Lower leg skin (tissue), 4 donors: ENCODE measurements around the gene TNFRSF11A. TPM values are rescaled to one million over a fixed set of nuclear protein-coding genes. Genes with fewer than 3 reads are reported as not detected.

Experiments used
- DNase-seq, 2 donors: peaks; one replicate each; pipeline ENCODE4 v3.0.0-alpha.2; 2019; ENCODE audit warnings: low spot score in 2 of 2
- H3K4me3 ChIP-seq: fragments of 200-600 bp; sonication (generic); 2 replicates; pipeline ENCODE4 v1.5.1; 2017; ENCODE audit warnings: mild to moderate bottlenecking, low read depth; ENCODE audit not compliant: poor library complexity, severe bottlenecking
- CTCF ChIP-seq, 3 donors: fragments of 450-650 bp; IDR thresholded peaks; one replicate each; pipeline ENCODE4 v1.5.1; 2016; ENCODE audit warnings: antibody characterized with exemption in 3 of 3, mild to moderate bottlenecking in 3 of 3, moderate library complexity in 2 of 3
- POLR2A ChIP-seq, 2 donors: fragments of 450-650 bp; IDR thresholded peaks; one replicate each; pipeline ENCODE4 v1.6.1; 2016 to 2017; ENCODE audit warnings: antibody characterized with exemption in 2 of 2, mild to moderate bottlenecking in 1 of 2, moderate library complexity in 1 of 2
- WGBS, 2 donors: methylation state at CpG; one replicate each; pipeline ENCODE4 v1.1.5; 2018; 5-methylcytosine and 5-hydroxymethylcytosine counted together
- intact Hi-C: fragments of 100-400 bp; cut with DNase I; formaldehyde crosslinking; loops from one replicate; pipeline ENCODE4 v1.15.0; 2023; ENCODE audit warnings: low total_unique reads
- total RNA-seq, 4 donors: library from RNA; depleted of rRNA; stranded (reverse); fragments of >200 nt; gene quantifications; one replicate each; pipeline ENCODE4 v1.1.0, GENCODE V29; 2016

The TNFRSF11A gene
- total RNA-seq, 4 donors from 2014 or later: 1.5 to 7.6 (median 4.7) TPM

DNA sequence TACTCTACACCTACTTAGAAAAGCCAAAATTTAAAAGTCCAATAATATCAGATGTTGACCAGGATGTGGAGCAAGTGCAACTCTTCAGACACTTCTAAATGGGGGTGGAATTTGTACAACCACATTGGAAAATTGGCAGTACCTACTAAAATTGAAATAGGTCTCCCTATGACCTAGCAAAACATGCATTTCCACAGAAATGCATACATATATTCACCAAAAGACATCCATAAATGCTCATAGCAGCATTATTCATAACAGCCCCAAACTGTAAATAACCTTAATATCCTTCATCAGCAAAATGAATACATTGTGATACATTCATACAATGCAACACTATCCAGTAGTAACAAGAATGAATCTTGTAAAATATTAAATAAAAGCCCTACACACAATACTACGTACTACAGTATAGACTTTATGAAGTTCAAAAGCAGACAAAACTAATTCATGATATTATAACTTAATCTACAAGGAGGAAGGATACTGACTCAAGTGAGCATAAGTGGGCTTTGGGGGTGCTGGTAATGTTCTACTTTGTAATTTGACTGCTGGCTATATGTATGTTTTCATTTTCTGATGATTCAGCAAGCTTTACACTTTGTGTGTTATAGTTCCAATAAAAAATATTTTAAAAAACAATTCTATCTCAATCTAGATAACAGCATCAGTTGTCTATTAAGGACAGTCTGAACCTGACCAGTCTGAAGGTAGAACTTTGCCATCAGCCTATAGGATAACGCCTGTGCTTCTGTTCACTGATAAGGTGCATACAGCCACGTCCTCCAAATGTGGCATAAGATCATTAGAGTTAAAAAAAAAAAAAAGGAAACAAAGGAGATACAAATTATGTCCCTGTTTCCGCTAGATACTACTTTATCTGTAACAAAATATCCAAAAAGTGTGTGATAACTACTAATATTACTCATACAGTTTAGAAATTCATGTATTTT lies 6.6 kb upstream of the TNFRSF11A start:
- 70 to 84% methylated on average over 4 of the region's 4 CpGs for WGBS, 2 donors
- intact Hi-C loops: no loop called here
- no peak overlapping the region for H3K4me3 ChIP-seq
- DNase-seq: no peak
- TF ChIP-seq POLR2A (IDR thresholded peaks at IDR 0.05): no peak
- TF ChIP-seq CTCF (IDR thresholded peaks at IDR 0.05): no peak

DNA sequence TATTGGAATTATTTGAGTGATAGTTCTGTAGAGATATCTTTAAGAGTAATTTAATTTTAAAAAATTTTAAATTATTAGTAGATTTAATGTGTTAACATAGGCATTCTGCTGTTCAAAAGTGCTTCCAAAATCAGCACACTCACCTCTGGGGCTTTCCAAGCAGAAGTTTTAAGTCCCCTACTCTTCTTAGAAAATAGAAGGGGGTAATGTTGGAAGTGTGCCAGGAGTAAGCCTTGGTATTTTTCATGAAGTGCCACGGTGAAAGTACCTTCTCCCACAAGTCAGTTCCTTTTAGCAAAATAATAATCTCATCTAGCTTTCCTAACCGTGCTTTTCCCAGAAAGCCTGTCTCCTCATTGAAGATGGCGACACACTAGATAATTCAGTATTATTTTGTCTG lies 3.9 kb upstream of the TNFRSF11A start:
- intact Hi-C loops: no loop called here
- WGBS, 2 donors: 44 to 53% methylated on average over 3 of the region's 3 CpGs
- no peak overlapping the region for H3K4me3 ChIP-seq
- TF ChIP-seq CTCF (IDR thresholded peaks at IDR 0.05) (no peak), POLR2A (IDR thresholded peaks at IDR 0.05) (no peak)
- no peak for DNase-seq

- TF ChIP-seq CTCF (IDR thresholded peaks at IDR 0.05) (no peak), POLR2A (IDR thresholded peaks at IDR 0.05) (no peak)
- H3K4me3 ChIP-seq: no peak overlapping the region
- DNase-seq: no peak
- 26 to 29% methylated on average over 6 of the region's 6 CpGs for WGBS, 2 donors
- intact Hi-C loops: no loop called here
Observed at GRCh38 chr18:62323483-62324180, 1.5 kb upstream of the TNFRSF11A start.

DNA sequence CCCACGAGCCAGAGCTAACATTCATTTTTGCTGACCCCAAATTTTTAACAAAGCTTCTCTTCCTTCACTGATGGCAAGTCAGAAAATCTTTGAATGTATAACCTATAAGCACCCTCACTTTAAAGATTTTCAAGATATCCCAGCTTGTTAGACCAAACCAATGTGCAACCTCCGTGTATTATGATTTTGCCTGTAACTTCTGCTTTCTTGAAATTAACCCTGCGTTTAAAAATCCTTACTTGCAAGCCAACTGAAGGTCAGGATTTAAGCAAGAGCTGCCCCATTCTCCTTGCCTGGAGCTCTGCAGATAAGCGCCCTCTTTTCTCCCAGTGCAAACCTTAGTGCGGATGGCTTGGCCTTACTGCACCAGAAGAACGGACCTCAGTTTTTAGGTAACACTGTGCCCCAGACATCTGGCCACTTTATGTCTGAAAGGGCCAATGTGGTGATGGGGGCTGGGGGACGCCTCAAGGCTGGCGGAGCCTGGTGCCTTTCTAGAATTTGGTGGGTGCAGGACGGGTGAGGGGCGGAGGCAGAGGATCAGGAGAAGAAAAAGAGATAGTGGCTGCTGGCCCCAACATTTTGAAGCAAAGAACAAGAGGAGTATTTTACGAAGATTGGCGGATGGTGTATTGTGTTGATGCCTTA lies 805 bp upstream of the TNFRSF11A start:
- DNase-seq: no peak
- WGBS, 2 donors: 37 to 38% methylated on average over 12 of the region's 12 CpGs
- intact Hi-C loops: no loop called here
- H3K4me3 ChIP-seq: no peak overlapping the region
- TF ChIP-seq CTCF (IDR thresholded peaks at IDR 0.05) (no peak), POLR2A (IDR thresholded peaks at IDR 0.05) (no peak)

GRCh38 chr18:62325806-62326645 lies 916 bp downstream of the TNFRSF11A start:
- H3K4me3 ChIP-seq: peak overlapping the region; percentile 45
- DNase-seq: no peak
- 4% methylated on average over 45 of the region's 45 CpGs for WGBS, 2 donors
- no peak for TF ChIP-seq CTCF (IDR thresholded peaks at IDR 0.05)
- TF ChIP-seq POLR2A (IDR thresholded peaks at IDR 0.05): no peak
- intact Hi-C loops: no loop called here
